Gastrocnemius medialis (tissue), 4 donors: Measurements from ENCODE around the gene RELA. TPM values are rescaled to one million over a fixed set of nuclear protein-coding genes. Genes with fewer than 3 reads are reported as not detected.
"Not testable (repeated sequence)": the region's sequence is repeated elsewhere in the genome, so short reads cannot be mapped to it uniquely, and the experiment has no call there.

Source experiments
- ATAC-seq, 2 donors: fragments of 150-250 bp; one replicate each; pipeline ENCODE4 v1.9.1; 2016
- DNase-seq, 2 donors: peaks; one replicate each; pipeline ENCODE4 v3.0.0-alpha.2; 2019
- H3K27ac ChIP-seq, 4 donors: fragments of 200-600 bp; sonication (generic); 1 replicate in 1 of 4; 2 replicates in 3 of 4; pipeline ENCODE4 v1.5.1; 2016 to 2018; ENCODE audit warnings: mild to moderate bottlenecking in 2 of 4, moderate library complexity in 1 of 4
- H3K27me3 ChIP-seq, 3 donors: fragments of 200-600 bp; sonication (generic) in 2 of 3; 1 replicate in 1 of 3; 2 replicates in 2 of 3; pipeline versions ENCODE4 v1.5.1 to v1.6.0; 2016 to 2019; ENCODE audit warnings: mild to moderate bottlenecking in 1 of 3, moderate library complexity in 1 of 3
- H3K36me3 ChIP-seq, 2 donors: fragments of 200-600 bp; sonication (generic) in 1 of 2; one replicate each; pipeline ENCODE4 v1.5.1; 2017 to 2018
- H3K4me1 ChIP-seq, 2 donors: fragments of 200-600 bp; sonication (generic) in 1 of 2; one replicate each; pipeline ENCODE4 v1.5.1; 2016 to 2017; ENCODE audit warnings: mild to moderate bottlenecking in 2 of 2
- H3K4me3 ChIP-seq, 4 donors: fragments of 200-600 bp; sonication (generic) in 3 of 4; 1 replicate in 1 of 4; 2 replicates in 3 of 4; pipeline ENCODE4 v1.5.1; 2016 to 2019; ENCODE audit warnings: mild to moderate bottlenecking in 2 of 4
- H3K9me3 ChIP-seq, 3 donors: fragments of 200-600 bp; sonication (generic) in 2 of 3; 1 replicate in 1 of 3; 2 replicates in 2 of 3; pipeline ENCODE4 v1.5.1; 2016 to 2019
- POLR2A ChIP-seq, 2 donors: fragments of 450-650 bp; IDR thresholded peaks; one replicate each; pipeline ENCODE4 v1.6.1; 2017; ENCODE audit warnings: antibody characterized with exemption in 2 of 2, mild to moderate bottlenecking in 2 of 2, moderate library complexity in 2 of 2
- in situ Hi-C, 4 donors: fragments of 200-750 bp; cut with MboI; loops; one replicate each; pipeline versions ENCODE4 v1.15.0 to v1.8.0; 2017; ENCODE audit warnings: low sequenced_read_pairs in 4 of 4
- intact Hi-C: fragments of 100-400 bp; cut with DNase I; formaldehyde crosslinking; loops from one replicate; pipeline ENCODE4 v1.15.1; 2023; ENCODE audit warnings: low total_unique reads
- total RNA-seq, 4 donors: library from RNA; depleted of rRNA; stranded (reverse); fragments of >200 nt; gene quantifications; one replicate each; pipeline versions ENCODE4 v1.1.0 to v1.2.3, GENCODE V29; 2016
- TF ChIP-seq, protein P1 (sequence below), 5 experiments: fragments of 450-650 bp in 3 of 5; fragments of 200-600 bp in 2 of 5; sonication (generic) in 2 of 5; IDR thresholded peaks in 4 of 5; conservative IDR thresholded peaks in 1 of 5; 1 replicate in 4 of 5; 2 replicates in 1 of 5; pipeline ENCODE4 v1.5.1; 2016 to 2019; ENCODE audit warnings: antibody characterized with exemption in 5 of 5, mild to moderate bottlenecking in 3 of 5, moderate library complexity in 3 of 5

The RELA gene
- total RNA-seq, 4 donors from 2014 or later: 39.7 to 68.3 (median 56.3) TPM

- Histone ChIP-seq H3K36me3 (no peaks in the 10 kb centered on the region), H3K27me3 (no peaks in the 10 kb centered on the region), H3K4me3 (no peak overlapping the region), H3K9me3 (no peaks in the 10 kb centered on the region), H3K4me1 (no peaks in the 10 kb centered on the region), H3K27ac (peak overlapping the region in 1 of 4 donors; percentile 9)
- in situ Hi-C loops (no loop called here), intact Hi-C loops (no loop called here)
- no peak for TF ChIP-seq POLR2A (IDR thresholded peaks at IDR 0.05)
- TF ChIP-seq, protein P1, sequence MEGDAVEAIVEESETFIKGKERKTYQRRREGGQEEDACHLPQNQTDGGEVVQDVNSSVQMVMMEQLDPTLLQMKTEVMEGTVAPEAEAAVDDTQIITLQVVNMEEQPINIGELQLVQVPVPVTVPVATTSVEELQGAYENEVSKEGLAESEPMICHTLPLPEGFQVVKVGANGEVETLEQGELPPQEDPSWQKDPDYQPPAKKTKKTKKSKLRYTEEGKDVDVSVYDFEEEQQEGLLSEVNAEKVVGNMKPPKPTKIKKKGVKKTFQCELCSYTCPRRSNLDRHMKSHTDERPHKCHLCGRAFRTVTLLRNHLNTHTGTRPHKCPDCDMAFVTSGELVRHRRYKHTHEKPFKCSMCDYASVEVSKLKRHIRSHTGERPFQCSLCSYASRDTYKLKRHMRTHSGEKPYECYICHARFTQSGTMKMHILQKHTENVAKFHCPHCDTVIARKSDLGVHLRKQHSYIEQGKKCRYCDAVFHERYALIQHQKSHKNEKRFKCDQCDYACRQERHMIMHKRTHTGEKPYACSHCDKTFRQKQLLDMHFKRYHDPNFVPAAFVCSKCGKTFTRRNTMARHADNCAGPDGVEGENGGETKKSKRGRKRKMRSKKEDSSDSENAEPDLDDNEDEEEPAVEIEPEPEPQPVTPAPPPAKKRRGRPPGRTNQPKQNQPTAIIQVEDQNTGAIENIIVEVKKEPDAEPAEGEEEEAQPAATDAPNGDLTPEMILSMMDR (IDR thresholded peaks at IDR 0.05 in 4 of 5, conservative IDR thresholded peaks at IDR 0.05 in 1 of 5): no peak
- ATAC-seq (peak; percentile 46 to 54), DNase-seq (no peak)
These were observed 32.9 kb upstream of the RELA start for GRCh38 chr11:65695459-65696241.

DNA sequence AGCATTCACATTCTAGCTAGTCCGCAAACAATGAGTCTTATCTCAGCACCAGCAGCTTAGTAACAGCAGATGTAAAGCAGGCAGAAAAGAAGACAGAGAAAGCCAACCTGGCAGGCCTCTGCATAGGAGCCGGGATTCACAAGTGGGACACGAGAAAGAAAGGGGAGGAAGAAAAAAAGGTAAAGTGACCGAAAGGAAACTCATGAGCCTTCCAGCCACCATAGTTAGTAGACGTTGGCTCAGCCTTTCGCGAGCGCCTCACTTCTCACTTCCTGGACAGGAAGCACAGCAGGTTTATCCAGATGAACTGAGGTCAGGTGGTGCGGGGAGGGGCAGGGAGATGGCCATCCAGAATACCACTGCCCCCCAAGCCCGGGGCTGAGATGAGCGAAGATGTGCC, 29.7 kb upstream of the RELA start:
- Histone ChIP-seq H3K9me3 (no peaks in the 10 kb centered on the region), H3K36me3 (no peaks in the 10 kb centered on the region), H3K27ac (no peak overlapping the region), H3K27me3 (no peaks in the 10 kb centered on the region), H3K4me1 (no peaks in the 10 kb centered on the region), H3K4me3 (no peak overlapping the region)
- intact Hi-C loops (no loop called here), in situ Hi-C loops (no loop called here)
- ATAC-seq (no peak), DNase-seq (no peak)
- TF ChIP-seq, protein P1 (IDR thresholded peaks at IDR 0.05 in 4 of 5, conservative IDR thresholded peaks at IDR 0.05 in 1 of 5): no peak
- TF ChIP-seq POLR2A (IDR thresholded peaks at IDR 0.05): no peak

DNA sequence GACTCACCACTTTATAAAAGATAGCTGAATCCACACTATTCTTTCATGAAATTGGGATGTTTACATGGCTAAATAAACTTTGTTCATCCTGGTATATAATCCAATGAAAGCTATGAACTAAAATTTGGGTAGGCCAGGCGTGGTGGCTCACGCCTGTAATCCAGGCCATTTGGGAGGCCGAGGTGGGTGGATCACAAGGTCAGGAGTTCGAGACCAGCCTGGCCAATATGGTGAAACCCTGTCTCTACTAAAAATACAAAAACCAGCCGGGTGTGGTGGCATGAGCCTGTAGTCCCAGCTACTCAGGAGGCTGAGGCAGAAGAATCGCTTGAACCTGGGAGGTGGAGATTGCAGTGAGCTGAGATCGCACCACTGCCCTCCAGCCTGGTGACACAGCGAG, 29.1 kb upstream of the RELA start:
- H3K27ac ChIP-seq, H3K9me3 ChIP-seq, H3K36me3 ChIP-seq, intact Hi-C loops, H3K4me3 ChIP-seq, DNase-seq, ATAC-seq, H3K4me1 ChIP-seq, H3K27me3 ChIP-seq, in situ Hi-C loops: not testable (repeated sequence)

GRCh38 chr11:65685981-65686380, 23.3 kb upstream of the RELA start:
- H3K27ac ChIP-seq: no peak overlapping the region
- intact Hi-C loops (no loop called here), in situ Hi-C loops (no loop called here)
- H3K9me3 ChIP-seq: no peaks in the 10 kb centered on the region
- H3K4me1 ChIP-seq: no peaks in the 10 kb centered on the region
- no peaks in the 10 kb centered on the region for H3K27me3 ChIP-seq
- no peak overlapping the region for H3K4me3 ChIP-seq
- no peaks in the 10 kb centered on the region for H3K36me3 ChIP-seq
- TF ChIP-seq POLR2A (IDR thresholded peaks at IDR 0.05): no peak
- TF ChIP-seq, protein P1 (IDR thresholded peaks at IDR 0.05 in 4 of 5, conservative IDR thresholded peaks at IDR 0.05 in 1 of 5): no peak
- no peak for ATAC-seq
- no peak for DNase-seq

GRCh38 chr11:65683480-65683879, 20.8 kb upstream of the RELA start:
- DNase-seq, intact Hi-C loops, H3K9me3 ChIP-seq, H3K4me1 ChIP-seq, H3K27me3 ChIP-seq, ATAC-seq, H3K27ac ChIP-seq, H3K4me3 ChIP-seq, in situ Hi-C loops, H3K36me3 ChIP-seq: not testable (repeated sequence)
